Nephron (organoid): Measurements from ENCODE around the gene BRD2.
A peak's percentile ranks its signal among the peaks of the same experiment; 100 is the strongest.

Source experiments
- H3K27ac Mint-ChIP-seq, 3 experiments: 2 replicates each; pipeline ENCODE4 v1.8.0; 2020; ENCODE audit warnings: mixed read lengths in 3 of 3, mild to moderate bottlenecking in 2 of 3, moderate library complexity in 1 of 3
- H3K27me3 Mint-ChIP-seq: 2 replicates; pipeline ENCODE4 v1.8.0; 2021; ENCODE audit warnings: low read depth, mild to moderate bottlenecking, moderate library complexity, mixed read lengths
- H3K36me3 Mint-ChIP-seq: 2 replicates; pipeline ENCODE4 v1.8.0; 2020; ENCODE audit warnings: low read depth, mixed read lengths
- H3K4me1 Mint-ChIP-seq: 2 replicates; pipeline ENCODE4 v1.8.0; 2020; ENCODE audit warnings: mixed read lengths
- H3K4me3 Mint-ChIP-seq, 3 experiments: 2 replicates each; pipeline ENCODE4 v1.8.0; 2020; ENCODE audit warnings: mild to moderate bottlenecking in 3 of 3, mixed read lengths in 3 of 3, moderate library complexity in 2 of 3
- H3K9me3 Mint-ChIP-seq: 2 replicates; pipeline ENCODE4 v1.8.0; 2020; ENCODE audit warnings: mixed read lengths
- CTCF ChIP-seq, 3 experiments: fragments of 200-600 bp; sonication (generic); IDR thresholded peaks; one replicate each; pipeline ENCODE4 v1.5.0; 2021; ENCODE audit warnings: antibody characterized with exemption in 3 of 3; ENCODE audit not compliant: unreplicated experiment in 3 of 3

BRD2 gene

DNA sequence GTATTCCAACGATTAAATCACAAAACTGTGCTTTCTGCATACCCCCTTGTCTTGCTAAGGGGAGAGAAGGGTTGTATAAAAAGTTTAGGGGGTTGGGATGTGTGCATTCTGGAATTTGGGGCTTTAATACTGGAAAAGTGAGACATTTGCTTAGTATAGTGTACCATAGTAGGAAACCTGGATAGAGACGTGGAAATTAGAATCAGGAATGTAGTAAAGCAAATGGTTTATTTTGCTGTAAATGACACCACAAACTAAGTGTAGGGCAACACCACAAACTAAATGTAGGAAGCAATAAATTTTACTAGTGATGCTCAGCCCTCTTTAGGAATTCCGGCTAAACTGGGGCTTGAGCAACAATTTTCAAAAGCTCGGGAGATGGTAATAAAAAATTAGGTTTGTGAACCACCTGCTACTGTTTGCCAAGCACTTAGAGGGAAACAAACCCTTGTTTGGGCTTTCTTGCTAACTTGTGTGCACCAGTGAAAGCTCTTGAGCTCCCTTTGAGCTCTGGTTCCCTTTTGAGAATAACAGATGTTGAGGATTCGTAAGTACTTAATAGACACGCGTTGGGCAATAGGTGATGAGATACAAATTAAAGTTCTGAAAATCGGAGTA lies 13.8 kb downstream of the BRD2 start:
- peak overlapping the region in 1 of 3 experiments; percentile 11 for H3K27ac Mint-ChIP-seq
- no peaks in the 10 kb centered on the region for H3K9me3 Mint-ChIP-seq
- H3K36me3 Mint-ChIP-seq: peaks cover 66% of the 10 kb centered on the region
- H3K27me3 Mint-ChIP-seq: peaks cover 9% of the 10 kb centered on the region
- H3K4me3 Mint-ChIP-seq: no peak overlapping the region
- H3K4me1 Mint-ChIP-seq: peaks cover 12% of the 10 kb centered on the region
- no peak for TF ChIP-seq CTCF (IDR thresholded peaks at IDR 0.05; ENCODE audit: unreplicated experiment in 3 of 3)

DNA sequence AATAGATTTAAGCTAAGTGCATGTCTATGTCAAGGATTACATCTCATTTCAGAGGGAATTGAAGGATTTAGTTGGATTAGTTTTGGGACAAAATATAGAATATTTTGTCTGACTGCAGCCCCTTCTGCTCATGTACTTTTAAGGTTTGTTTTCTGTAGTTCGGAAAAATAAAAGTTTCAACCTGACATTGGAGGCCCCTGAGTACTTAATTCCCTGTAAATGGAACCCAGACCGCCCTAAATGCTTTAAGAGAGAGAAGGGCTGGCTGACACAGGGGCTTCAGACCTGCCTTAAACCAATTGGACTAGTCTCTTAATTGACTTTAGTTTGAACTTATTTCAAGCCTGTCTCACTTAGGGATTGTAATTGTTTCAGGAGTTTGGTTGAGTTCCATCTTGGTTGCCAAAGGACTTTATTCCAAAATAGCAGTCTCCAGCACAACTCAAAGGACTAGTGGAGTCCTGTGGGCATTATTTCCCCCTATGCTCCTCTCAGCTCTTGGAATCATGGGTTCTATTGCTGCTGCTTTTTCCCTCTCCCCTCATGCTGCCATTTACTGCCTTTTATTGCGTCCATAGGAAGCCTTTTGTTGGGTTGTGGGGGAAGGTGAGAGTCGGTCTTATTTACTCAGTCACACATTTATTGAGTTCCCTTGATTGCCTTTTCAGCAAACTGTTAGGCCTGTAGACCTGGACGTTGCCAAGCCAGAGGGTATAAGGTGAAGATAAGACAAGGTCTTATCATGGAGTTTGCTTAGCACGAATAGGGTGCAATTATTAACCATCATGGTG lies 14.5 kb downstream of the BRD2 start:
- H3K4me3 Mint-ChIP-seq: no peak overlapping the region
- peaks cover 58% of the 10 kb centered on the region for H3K36me3 Mint-ChIP-seq
- peak overlapping the region in 1 of 3 experiments; percentile 11 for H3K27ac Mint-ChIP-seq
- peaks cover 5% of the 10 kb centered on the region for H3K4me1 Mint-ChIP-seq
- no peaks in the 10 kb centered on the region for H3K9me3 Mint-ChIP-seq
- TF ChIP-seq CTCF (IDR thresholded peaks at IDR 0.05; ENCODE audit: unreplicated experiment in 3 of 3): no peak
- peaks cover 16% of the 10 kb centered on the region for H3K27me3 Mint-ChIP-seq

- Mint-ChIP-seq H3K36me3 (peaks cover 53% of the 10 kb centered on the region), H3K4me1 (no peaks in the 10 kb centered on the region)
- no peak for TF ChIP-seq CTCF (IDR thresholded peaks at IDR 0.05; ENCODE audit: unreplicated experiment in 3 of 3)
These were observed 15.1 kb downstream of the BRD2 start for GRCh38 chr6:32983493-32983848.

DNA sequence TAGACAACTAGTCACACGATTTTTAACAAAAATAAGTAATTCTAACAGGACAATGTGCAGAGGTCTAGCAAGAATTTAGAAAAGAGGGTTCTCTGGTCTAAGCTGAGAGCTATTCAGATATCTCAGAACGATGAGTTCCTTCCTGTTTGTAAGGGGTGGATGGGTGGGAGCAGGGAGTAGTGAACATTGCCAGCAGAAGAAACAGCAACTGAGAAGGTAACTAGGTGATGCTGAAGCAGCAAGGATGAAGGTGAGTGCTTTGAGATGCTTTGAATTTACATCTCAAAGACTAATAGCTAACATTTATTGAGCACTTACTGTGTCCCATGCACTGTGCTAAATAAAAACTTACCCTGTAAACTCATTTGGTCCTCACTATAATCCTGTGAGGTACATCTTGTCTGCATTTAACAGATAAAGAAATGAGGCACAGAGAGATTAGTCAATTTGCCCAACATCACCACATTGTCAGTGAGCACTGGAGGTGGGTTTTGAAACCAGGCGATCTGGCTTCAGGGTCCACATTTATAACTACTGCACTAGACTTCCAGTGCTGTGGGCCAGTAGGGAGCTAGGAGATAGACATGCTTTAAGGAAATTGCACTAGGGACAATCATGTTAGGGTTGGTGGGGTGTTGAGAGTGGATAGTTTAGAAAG lies 15.7 kb downstream of the BRD2 start:
- Mint-ChIP-seq H3K27me3 (peaks cover 21% of the 10 kb centered on the region), H3K9me3 (no peaks in the 10 kb centered on the region), H3K4me1 (no peaks in the 10 kb centered on the region), H3K27ac (peak overlapping the region in 1 of 3 experiments; percentile 1), H3K36me3 (peaks cover 47% of the 10 kb centered on the region), H3K4me3 (no peak overlapping the region)
- no peak for TF ChIP-seq CTCF (IDR thresholded peaks at IDR 0.05; ENCODE audit: unreplicated experiment in 3 of 3)

More at GRCh38 chr6:32983493-32983848, 15.1 kb downstream of the BRD2 start:
- Mint-ChIP-seq H3K9me3 (no peaks in the 10 kb centered on the region), H3K27ac (no peak overlapping the region), H3K27me3 (peaks cover 21% of the 10 kb centered on the region), H3K4me3 (no peak overlapping the region)

GRCh38 chr6:32984622-32985389 lies 16.4 kb downstream of the BRD2 start:
- peak overlapping the region in 1 of 3 experiments; percentile 1 for H3K27ac Mint-ChIP-seq

More at GRCh38 chr6:32984622-32985389, 16.4 kb downstream of the BRD2 start:
- H3K4me3 Mint-ChIP-seq: no peak overlapping the region
- H3K9me3 Mint-ChIP-seq: no peaks in the 10 kb centered on the region
- H3K27me3 Mint-ChIP-seq: peaks cover 21% of the 10 kb centered on the region
- TF ChIP-seq CTCF (IDR thresholded peaks at IDR 0.05; ENCODE audit: unreplicated experiment in 3 of 3): peak; percentile 82 to 90 (median 88)
- H3K4me1 Mint-ChIP-seq: no peaks in the 10 kb centered on the region
- peaks cover 39% of the 10 kb centered on the region for H3K36me3 Mint-ChIP-seq
